HEK293 (cell line): ENCODE measurements around the gene CCDC9B.

Source experiments
- KLF9 ChIP-seq: fragments of 450-650 bp; formaldehyde crosslinking; IDR thresholded peaks from 2 replicates; pipeline ENCODE4 v1.5.1; 2016; ENCODE audit warnings: missing biosample characterization, missing genetic modification characterization, low read depth
- MYNN ChIP-seq: fragments of 450-650 bp; formaldehyde crosslinking; IDR thresholded peaks from 2 replicates; pipeline ENCODE4 v1.5.1; 2016; ENCODE audit warnings: missing biosample characterization, missing genetic modification characterization, borderline replicate concordance
- MZF1 ChIP-seq: fragments of 450-650 bp; formaldehyde crosslinking; IDR thresholded peaks from 2 replicates; pipeline ENCODE4 v1.5.1; 2017; ENCODE audit warnings: missing biosample characterization, missing genetic modification characterization, borderline replicate concordance
- PRDM1 ChIP-seq: fragments of 450-650 bp; formaldehyde crosslinking; IDR thresholded peaks from 2 replicates; pipeline ENCODE4; 2016; ENCODE audit warnings: missing biosample characterization, missing genetic modification characterization
- SP2 ChIP-seq: fragments of 450-650 bp; formaldehyde crosslinking; IDR thresholded peaks from 2 replicates; pipeline ENCODE4 v1.5.1; 2016; ENCODE audit warnings: missing biosample characterization, missing genetic modification characterization
- SP7 ChIP-seq: fragments of 450-650 bp; formaldehyde crosslinking; IDR thresholded peaks from 2 replicates; pipeline ENCODE4 v1.5.1; 2016; ENCODE audit warnings: missing biosample characterization, missing genetic modification characterization
- WT1 ChIP-seq: fragments of 450-650 bp; formaldehyde crosslinking; IDR thresholded peaks from 2 replicates; pipeline ENCODE4 v1.5.1; 2016; ENCODE audit warnings: missing biosample characterization, missing genetic modification characterization
- ZBTB20 ChIP-seq: fragments of 450-650 bp; formaldehyde crosslinking; IDR thresholded peaks from 2 replicates; pipeline ENCODE4 v1.5.1; 2016; ENCODE audit warnings: missing biosample characterization, missing genetic modification characterization
- ZFP41 ChIP-seq: fragments of 450-650 bp; formaldehyde crosslinking; IDR thresholded peaks from 2 replicates; pipeline ENCODE4 v1.5.1; 2016; ENCODE audit warnings: missing biosample characterization, missing genetic modification characterization, borderline replicate concordance
- ZNF133 ChIP-seq: fragments of 450-650 bp; formaldehyde crosslinking; IDR thresholded peaks from 2 replicates; pipeline ENCODE4 v1.5.1; 2016; ENCODE audit warnings: missing biosample characterization, missing genetic modification characterization
- ZNF146 ChIP-seq: fragments of 450-650 bp; formaldehyde crosslinking; IDR thresholded peaks from 2 replicates; pipeline ENCODE4 v1.5.1; 2016; ENCODE audit warnings: missing biosample characterization, missing genetic modification characterization
- ZNF16 ChIP-seq: fragments of 450-650 bp; formaldehyde crosslinking; IDR thresholded peaks from 2 replicates; pipeline ENCODE4 v1.5.1; 2016; ENCODE audit warnings: low read depth, missing biosample characterization, missing genetic modification characterization
- ZNF202 ChIP-seq: fragments of 450-650 bp; formaldehyde crosslinking; IDR thresholded peaks from 2 replicates; pipeline ENCODE4 v1.5.1; 2016; ENCODE audit warnings: missing biosample characterization, missing genetic modification characterization, borderline replicate concordance
- ZNF24 ChIP-seq: fragments of 450-650 bp; formaldehyde crosslinking; IDR thresholded peaks from 2 replicates; pipeline ENCODE4 v1.5.1; 2016; ENCODE audit warnings: missing biosample characterization, missing genetic modification characterization
- ZNF266 ChIP-seq: fragments of 450-650 bp; formaldehyde crosslinking; IDR thresholded peaks from 2 replicates; pipeline ENCODE4 v1.5.1; 2016; ENCODE audit warnings: missing biosample characterization, missing genetic modification characterization, low read depth
- ZNF311 ChIP-seq: fragments of 450-650 bp; formaldehyde crosslinking; IDR thresholded peaks from 2 replicates; pipeline ENCODE4 v1.5.1; 2017; ENCODE audit warnings: missing biosample characterization, missing genetic modification characterization, borderline replicate concordance
- ZNF423 ChIP-seq: fragments of 450-650 bp; formaldehyde crosslinking; IDR thresholded peaks from 2 replicates; pipeline ENCODE4 v1.5.1; 2016; ENCODE audit warnings: missing biosample characterization, missing genetic modification characterization
- ZNF426 ChIP-seq: fragments of 450-650 bp; formaldehyde crosslinking; IDR thresholded peaks from 2 replicates; pipeline ENCODE4 v1.5.1; 2017; ENCODE audit warnings: missing biosample characterization, missing genetic modification characterization, mild to moderate bottlenecking, inconsistent platforms, moderate library complexity
- ZNF433 ChIP-seq: fragments of 450-650 bp; formaldehyde crosslinking; IDR thresholded peaks from 2 replicates; pipeline ENCODE4 v1.5.1; 2016; ENCODE audit warnings: missing biosample characterization, missing genetic modification characterization, low read depth
- ZNF549 ChIP-seq: fragments of 450-650 bp; IDR thresholded peaks from 2 replicates; pipeline ENCODE4 v1.5.1; 2018; ENCODE audit warnings: missing biosample characterization, missing genetic modification characterization, mild to moderate bottlenecking, inconsistent platforms, moderate library complexity
- ZNF555 ChIP-seq: fragments of 450-650 bp; formaldehyde crosslinking; conservative IDR thresholded peaks from 2 replicates; pipeline ENCODE4 v1.5.1; 2017; ENCODE audit warnings: missing biosample characterization, mild to moderate bottlenecking, missing genetic modification characterization, inconsistent platforms
- ZNF561 ChIP-seq: fragments of 450-650 bp; IDR thresholded peaks from 2 replicates; pipeline ENCODE4 v1.5.1; 2018; ENCODE audit warnings: missing biosample characterization, missing genetic modification characterization, borderline replicate concordance
- ZSCAN30 ChIP-seq: fragments of 450-650 bp; IDR thresholded peaks from 2 replicates; pipeline ENCODE4 v1.5.1; 2018; ENCODE audit warnings: missing biosample characterization, mild to moderate bottlenecking, missing genetic modification characterization, moderate library complexity
- TF ChIP-seq, protein P1 (sequence below): fragments of 450-650 bp; formaldehyde crosslinking; IDR thresholded peaks from 2 replicates; pipeline ENCODE4 v1.5.1; 2017; ENCODE audit warnings: missing biosample characterization, missing genetic modification characterization
- TF ChIP-seq, protein P2 (sequence below): fragments of 450-650 bp; formaldehyde crosslinking; IDR thresholded peaks from 2 replicates; pipeline ENCODE4 v1.5.0; 2017; ENCODE audit warnings: missing biosample characterization, missing genetic modification characterization, borderline replicate concordance
- TF ChIP-seq, protein P3 (sequence below): fragments of 450-650 bp; formaldehyde crosslinking; IDR thresholded peaks from 2 replicates; pipeline ENCODE4 v1.5.1; 2016; ENCODE audit warnings: missing biosample characterization, missing genetic modification characterization
- TF ChIP-seq, protein P4 (sequence below): fragments of 450-650 bp; IDR thresholded peaks from 2 replicates; pipeline ENCODE4 v1.5.1; 2018; ENCODE audit warnings: missing biosample characterization, mild to moderate bottlenecking, missing genetic modification characterization
- TF ChIP-seq, protein P5 (sequence below): fragments of 450-650 bp; formaldehyde crosslinking; IDR thresholded peaks from 2 replicates; pipeline ENCODE4 v1.5.1; 2017; ENCODE audit warnings: missing biosample characterization, mild to moderate bottlenecking, missing genetic modification characterization, moderate library complexity
- TF ChIP-seq, protein P6 (sequence below): fragments of 450-650 bp; formaldehyde crosslinking; IDR thresholded peaks from 2 replicates; pipeline ENCODE4 v1.5.1; 2016; ENCODE audit warnings: missing biosample characterization, missing genetic modification characterization

Gene CCDC9B

DNA sequence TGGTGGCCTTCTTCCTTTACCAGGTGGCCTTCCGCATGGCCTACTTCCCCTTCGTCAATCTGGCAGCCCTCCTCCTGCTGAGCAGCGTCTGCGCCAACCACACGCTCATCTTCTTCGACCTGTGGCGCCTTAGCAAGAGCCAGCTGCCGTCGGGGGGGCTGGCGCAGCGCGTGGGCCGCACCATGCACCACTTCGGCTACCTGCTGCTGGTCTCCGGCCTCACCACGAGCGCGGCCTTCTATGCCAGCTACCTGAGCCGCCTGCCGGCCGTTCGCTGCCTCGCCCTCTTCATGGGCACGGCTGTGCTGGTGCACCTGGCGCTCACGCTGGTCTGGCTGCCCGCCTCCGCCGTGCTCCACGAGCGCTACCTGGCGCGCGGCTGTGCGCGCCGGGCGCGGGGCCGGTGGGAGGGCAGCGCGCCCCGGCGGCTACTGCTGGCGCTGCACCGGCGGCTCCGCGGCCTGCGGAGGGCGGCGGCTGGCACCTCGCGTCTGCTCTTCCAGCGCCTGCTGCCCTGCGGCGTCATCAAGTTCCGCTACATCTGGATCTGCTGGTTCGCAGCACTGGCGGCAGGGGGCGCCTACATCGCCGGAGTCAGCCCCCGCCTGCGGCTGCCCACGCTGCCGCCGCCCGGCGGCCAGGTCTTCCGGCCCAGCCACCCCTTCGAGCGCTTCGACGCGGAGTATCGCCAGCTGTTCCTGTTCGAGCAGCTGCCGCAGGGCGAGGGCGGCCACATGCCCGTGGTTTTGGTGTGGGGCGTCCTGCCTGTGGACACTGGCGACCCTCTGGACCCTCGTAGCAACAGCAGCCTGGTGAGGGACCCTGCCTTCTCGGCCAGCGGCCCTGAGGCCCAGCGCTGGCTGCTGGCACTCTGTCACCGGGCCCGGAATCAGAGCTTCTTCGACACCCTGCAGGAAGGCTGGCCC is 27.2 kb upstream of the CCDC9B start (continued):
- TF ChIP-seq, protein P1, sequence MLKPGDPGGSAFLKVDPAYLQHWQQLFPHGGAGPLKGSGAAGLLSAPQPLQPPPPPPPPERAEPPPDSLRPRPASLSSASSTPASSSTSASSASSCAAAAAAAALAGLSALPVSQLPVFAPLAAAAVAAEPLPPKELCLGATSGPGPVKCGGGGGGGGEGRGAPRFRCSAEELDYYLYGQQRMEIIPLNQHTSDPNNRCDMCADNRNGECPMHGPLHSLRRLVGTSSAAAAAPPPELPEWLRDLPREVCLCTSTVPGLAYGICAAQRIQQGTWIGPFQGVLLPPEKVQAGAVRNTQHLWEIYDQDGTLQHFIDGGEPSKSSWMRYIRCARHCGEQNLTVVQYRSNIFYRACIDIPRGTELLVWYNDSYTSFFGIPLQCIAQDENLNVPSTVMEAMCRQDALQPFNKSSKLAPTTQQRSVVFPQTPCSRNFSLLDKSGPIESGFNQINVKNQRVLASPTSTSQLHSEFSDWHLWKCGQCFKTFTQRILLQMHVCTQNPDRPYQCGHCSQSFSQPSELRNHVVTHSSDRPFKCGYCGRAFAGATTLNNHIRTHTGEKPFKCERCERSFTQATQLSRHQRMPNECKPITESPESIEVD (tag by site-specific recombination), result no peak
- TF ChIP-seq ZNF426 (tag by site-specific recombination) (no peak), MZF1 (tag by site-specific recombination) (no peak), ZNF202 (tag by site-specific recombination) (no peak), ZNF146 (tag by site-specific recombination) (no peak), MYNN (tag by site-specific recombination) (no peak), ZNF133 (tag by site-specific recombination) (no peak), PRDM1 (tag by site-specific recombination) (no peak), ZNF561 (tag by site-specific recombination) (no peak), ZNF311 (tag by site-specific recombination) (no peak), WT1 (tag by site-specific recombination) (no peak), ZNF555 (tag by site-specific recombination) (no peak), ZSCAN30 (tag by site-specific recombination) (peak; percentile 96), ZBTB20 (no peak), SP7 (peak; percentile 54), ZNF549 (no peak), ZNF423 (tag by site-specific recombination) (no peak), SP2 (tag by site-specific recombination) (no peak), ZNF24 (no peak), KLF9 (tag by site-specific recombination) (no peak), ZNF266 (tag by site-specific recombination) (no peak), ZNF433 (tag by site-specific recombination) (no peak), ZNF16 (tag by site-specific recombination) (no peak), ZFP41 (tag by site-specific recombination) (no peak)
- TF ChIP-seq, protein P2, sequence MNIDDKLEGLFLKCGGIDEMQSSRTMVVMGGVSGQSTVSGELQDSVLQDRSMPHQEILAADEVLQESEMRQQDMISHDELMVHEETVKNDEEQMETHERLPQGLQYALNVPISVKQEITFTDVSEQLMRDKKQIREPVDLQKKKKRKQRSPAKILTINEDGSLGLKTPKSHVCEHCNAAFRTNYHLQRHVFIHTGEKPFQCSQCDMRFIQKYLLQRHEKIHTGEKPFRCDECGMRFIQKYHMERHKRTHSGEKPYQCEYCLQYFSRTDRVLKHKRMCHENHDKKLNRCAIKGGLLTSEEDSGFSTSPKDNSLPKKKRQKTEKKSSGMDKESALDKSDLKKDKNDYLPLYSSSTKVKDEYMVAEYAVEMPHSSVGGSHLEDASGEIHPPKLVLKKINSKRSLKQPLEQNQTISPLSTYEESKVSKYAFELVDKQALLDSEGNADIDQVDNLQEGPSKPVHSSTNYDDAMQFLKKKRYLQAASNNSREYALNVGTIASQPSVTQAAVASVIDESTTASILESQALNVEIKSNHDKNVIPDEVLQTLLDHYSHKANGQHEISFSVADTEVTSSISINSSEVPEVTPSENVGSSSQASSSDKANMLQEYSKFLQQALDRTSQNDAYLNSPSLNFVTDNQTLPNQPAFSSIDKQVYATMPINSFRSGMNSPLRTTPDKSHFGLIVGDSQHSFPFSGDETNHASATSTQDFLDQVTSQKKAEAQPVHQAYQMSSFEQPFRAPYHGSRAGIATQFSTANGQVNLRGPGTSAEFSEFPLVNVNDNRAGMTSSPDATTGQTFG (tag by site-specific recombination), result no peak
- TF ChIP-seq, protein P3, sequence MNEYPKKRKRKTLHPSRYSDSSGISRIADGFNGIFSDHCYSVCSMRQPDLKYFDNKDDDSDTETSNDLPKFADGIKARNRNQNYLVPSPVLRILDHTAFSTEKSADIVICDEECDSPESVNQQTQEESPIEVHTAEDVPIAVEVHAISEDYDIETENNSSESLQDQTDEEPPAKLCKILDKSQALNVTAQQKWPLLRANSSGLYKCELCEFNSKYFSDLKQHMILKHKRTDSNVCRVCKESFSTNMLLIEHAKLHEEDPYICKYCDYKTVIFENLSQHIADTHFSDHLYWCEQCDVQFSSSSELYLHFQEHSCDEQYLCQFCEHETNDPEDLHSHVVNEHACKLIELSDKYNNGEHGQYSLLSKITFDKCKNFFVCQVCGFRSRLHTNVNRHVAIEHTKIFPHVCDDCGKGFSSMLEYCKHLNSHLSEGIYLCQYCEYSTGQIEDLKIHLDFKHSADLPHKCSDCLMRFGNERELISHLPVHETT, result no peak
- TF ChIP-seq, protein P4, sequence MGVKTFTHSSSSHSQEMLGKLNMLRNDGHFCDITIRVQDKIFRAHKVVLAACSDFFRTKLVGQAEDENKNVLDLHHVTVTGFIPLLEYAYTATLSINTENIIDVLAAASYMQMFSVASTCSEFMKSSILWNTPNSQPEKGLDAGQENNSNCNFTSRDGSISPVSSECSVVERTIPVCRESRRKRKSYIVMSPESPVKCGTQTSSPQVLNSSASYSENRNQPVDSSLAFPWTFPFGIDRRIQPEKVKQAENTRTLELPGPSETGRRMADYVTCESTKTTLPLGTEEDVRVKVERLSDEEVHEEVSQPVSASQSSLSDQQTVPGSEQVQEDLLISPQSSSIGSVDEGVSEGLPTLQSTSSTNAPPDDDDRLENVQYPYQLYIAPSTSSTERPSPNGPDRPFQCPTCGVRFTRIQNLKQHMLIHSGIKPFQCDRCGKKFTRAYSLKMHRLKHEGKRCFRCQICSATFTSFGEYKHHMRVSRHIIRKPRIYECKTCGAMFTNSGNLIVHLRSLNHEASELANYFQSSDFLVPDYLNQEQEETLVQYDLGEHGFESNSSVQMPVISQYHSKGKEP (tag by site-specific recombination), result peak; percentile 43; the same call in 1 of the 2 replicates
- TF ChIP-seq, protein P5, sequence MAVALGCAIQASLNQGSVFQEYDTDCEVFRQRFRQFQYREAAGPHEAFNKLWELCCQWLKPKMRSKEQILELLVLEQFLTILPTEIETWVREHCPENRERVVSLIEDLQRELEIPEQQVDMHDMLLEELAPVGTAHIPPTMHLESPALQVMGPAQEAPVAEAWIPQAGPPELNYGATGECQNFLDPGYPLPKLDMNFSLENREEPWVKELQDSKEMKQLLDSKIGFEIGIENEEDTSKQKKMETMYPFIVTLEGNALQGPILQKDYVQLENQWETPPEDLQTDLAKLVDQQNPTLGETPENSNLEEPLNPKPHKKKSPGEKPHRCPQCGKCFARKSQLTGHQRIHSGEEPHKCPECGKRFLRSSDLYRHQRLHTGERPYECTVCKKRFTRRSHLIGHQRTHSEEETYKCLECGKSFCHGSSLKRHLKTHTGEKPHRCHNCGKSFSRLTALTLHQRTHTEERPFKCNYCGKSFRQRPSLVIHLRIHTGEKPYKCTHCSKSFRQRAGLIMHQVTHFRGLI (tag by site-specific recombination), result no peak
- TF ChIP-seq, protein P6, sequence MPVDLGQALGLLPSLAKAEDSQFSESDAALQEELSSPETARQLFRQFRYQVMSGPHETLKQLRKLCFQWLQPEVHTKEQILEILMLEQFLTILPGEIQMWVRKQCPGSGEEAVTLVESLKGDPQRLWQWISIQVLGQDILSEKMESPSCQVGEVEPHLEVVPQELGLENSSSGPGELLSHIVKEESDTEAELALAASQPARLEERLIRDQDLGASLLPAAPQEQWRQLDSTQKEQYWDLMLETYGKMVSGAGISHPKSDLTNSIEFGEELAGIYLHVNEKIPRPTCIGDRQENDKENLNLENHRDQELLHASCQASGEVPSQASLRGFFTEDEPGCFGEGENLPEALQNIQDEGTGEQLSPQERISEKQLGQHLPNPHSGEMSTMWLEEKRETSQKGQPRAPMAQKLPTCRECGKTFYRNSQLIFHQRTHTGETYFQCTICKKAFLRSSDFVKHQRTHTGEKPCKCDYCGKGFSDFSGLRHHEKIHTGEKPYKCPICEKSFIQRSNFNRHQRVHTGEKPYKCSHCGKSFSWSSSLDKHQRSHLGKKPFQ (tag by site-specific recombination), result no peak
